WTC11 (cell line): ENCODE measurements around the gene HS6ST1.

Experiments used
- CREB1 ChIP-seq: sonication (generic); formaldehyde crosslinking; IDR thresholded peaks from 2 replicates; pipeline ENCODE4 v1.8.0; 2023; ENCODE audit warnings: mild to moderate bottlenecking, missing genetic modification reagents
- CTCF ChIP-seq: fragments of 200-600 bp; IDR thresholded peaks from 2 replicates; pipeline ENCODE4 v1.8.0; 2022; ENCODE audit warnings: antibody characterized with exemption
- E2F1 ChIP-seq: sonication (generic); formaldehyde crosslinking; IDR thresholded peaks from 2 replicates; pipeline ENCODE4 v1.8.0; 2022; ENCODE audit warnings: mild to moderate bottlenecking, missing genetic modification reagents
- ESRRA ChIP-seq: sonication (generic); formaldehyde crosslinking; IDR thresholded peaks from 2 replicates; pipeline ENCODE4 v1.8.1; 2022; ENCODE audit warnings: mild to moderate bottlenecking, missing genetic modification reagents, borderline replicate concordance
- NFYB ChIP-seq: sonication (generic); formaldehyde crosslinking; conservative IDR thresholded peaks from 2 replicates; pipeline ENCODE4 v1.8.0; 2022; ENCODE audit warnings: low read depth, missing genetic modification reagents
- STAT6 ChIP-seq: sonication (generic); formaldehyde crosslinking; conservative IDR thresholded peaks from 2 replicates; pipeline ENCODE4 v1.8.1; 2023; ENCODE audit warnings: mild to moderate bottlenecking, low read depth, missing genetic modification reagents, moderate library complexity
- TCF7 ChIP-seq: sonication (generic); formaldehyde crosslinking; IDR thresholded peaks from 2 replicates; pipeline ENCODE4 v1.8.0; 2022; ENCODE audit warnings: mild to moderate bottlenecking, low read depth, missing genetic modification reagents, moderate library complexity

- TF ChIP-seq CTCF, result no peak
- TF ChIP-seq ESRRA (CRISPR knock-in tag), result no peak
- no peak for TF ChIP-seq NFYB (CRISPR knock-in tag)
- no peak for TF ChIP-seq E2F1 (CRISPR knock-in tag)
- no peak for TF ChIP-seq STAT6 (CRISPR knock-in tag)
- no peak for TF ChIP-seq CREB1 (CRISPR knock-in tag)
- no peak for TF ChIP-seq TCF7 (CRISPR knock-in tag)
These were observed 16.5 kb downstream of the HS6ST1 start for GRCh38 chr2:128302011-128302743.
